Suppressor macrophage (primary cell): ENCODE results near the gene RHBDL3.
A peak's percentile ranks its signal among the peaks of the same experiment; 100 is the strongest.

Source experiments
- DNase-seq, 4 experiments: peaks; one replicate each; pipeline ENCODE4 v3.0.0-alpha.2; 2020 to 2022

Gene RHBDL3

GRCh38 chr17:32266389-32267301 lies 1.0 kb downstream of the RHBDL3 start:
- peak in 2 of 4 experiments; percentile 23 to 46 for DNase-seq

- peak in 3 of 4 experiments; percentile 29 to 37 (median 33) for DNase-seq
Measured at GRCh38 chr17:32267690-32268205, 2.1 kb downstream of the RHBDL3 start.

- DNase-seq = no peak
Measured at GRCh38 chr17:32268734-32269288, 3.2 kb downstream of the RHBDL3 start.

GRCh38 chr17:32269377-32269776 lies 3.7 kb downstream of the RHBDL3 start:
- DNase-seq = no peak

- DNase-seq = no peak
Measured at GRCh38 chr17:32271844-32272243, 6.2 kb downstream of the RHBDL3 start.

- DNase-seq = no peak
Measured at GRCh38 chr17:32274101-32274500, 8.5 kb downstream of the RHBDL3 start.

- no peak for DNase-seq
Measured at GRCh38 chr17:32274643-32275042, 9.0 kb downstream of the RHBDL3 start.

GRCh38 chr17:32275060-32276042 lies 9.7 kb downstream of the RHBDL3 start:
- peak; percentile 59 to 77 (median 70) for DNase-seq

GRCh38 chr17:32276171-32276601 lies 10.6 kb downstream of the RHBDL3 start:
- peak; percentile 29 to 51 (median 37) for DNase-seq

- peak in 1 of 4 experiments; percentile 29 for DNase-seq
Measured at GRCh38 chr17:32277284-32277683, 11.7 kb downstream of the RHBDL3 start.

- DNase-seq = no peak
Measured at GRCh38 chr17:32278815-32279214, 13.2 kb downstream of the RHBDL3 start.

GRCh38 chr17:32279891-32280716 lies 14.5 kb downstream of the RHBDL3 start:
- DNase-seq = no peak

- no peak for DNase-seq
Measured at GRCh38 chr17:32281011-32281451, 15.4 kb downstream of the RHBDL3 start.

GRCh38 chr17:32283745-32284201 lies 18.1 kb downstream of the RHBDL3 start:
- no peak for DNase-seq

- DNase-seq = no peak
Measured at GRCh38 chr17:32285306-32285705, 19.7 kb downstream of the RHBDL3 start.

GRCh38 chr17:32285746-32286517 lies 20.3 kb downstream of the RHBDL3 start:
- DNase-seq = peak in 1 of 4 experiments; percentile 26

GRCh38 chr17:32286518-32286900 lies 20.9 kb downstream of the RHBDL3 start:
- no peak for DNase-seq

- DNase-seq = no peak
Measured at GRCh38 chr17:32287804-32288511, 22.3 kb downstream of the RHBDL3 start.

GRCh38 chr17:32288615-32289014 lies 23.0 kb downstream of the RHBDL3 start:
- peak; percentile 42 to 68 (median 58) for DNase-seq
